Central memory CD8-positive, alpha-beta T cell (primary cell): ENCODE measurements around the gene PRLR.
"Not testable (repeated sequence)": the region's sequence is repeated elsewhere in the genome, so short reads cannot be mapped to it uniquely, and the experiment has no call there.

Experiments
- ATAC-seq: fragments of 150-1000 bp; cut with Tn5 transposase; replicated peaks from 2 replicates; pipeline ENCODE4 v1.10.0; 2022; ENCODE audit warnings: mild to moderate bottlenecking, moderate FRiP score, moderate number of reproducible peaks; ENCODE audit not compliant: poor library complexity, severe bottlenecking; ENCODE audit errors: extremely low read depth
- DNase-seq, 2 donors: peaks; one replicate each; pipeline ENCODE4 v3.0.0; 2021; ENCODE audit warnings: low spot score in 2 of 2
- H3K27ac Mint-ChIP-seq: one replicate; pipeline ENCODE4 v1.8.0; 2022; ENCODE audit warnings: low read depth, mild to moderate bottlenecking, moderate library complexity, mixed read lengths
- H3K27me3 Mint-ChIP-seq: one replicate; pipeline ENCODE4 v1.8.0; 2022; ENCODE audit warnings: mixed read lengths
- H3K36me3 Mint-ChIP-seq: one replicate; pipeline ENCODE4 v1.8.0; 2022; ENCODE audit warnings: mild to moderate bottlenecking, moderate library complexity, mixed read lengths; ENCODE audit not compliant: insufficient read depth
- H3K4me1 Mint-ChIP-seq: one replicate; pipeline ENCODE4 v1.8.0; 2022; ENCODE audit warnings: mixed read lengths
- H3K4me3 Mint-ChIP-seq: one replicate; pipeline ENCODE4 v1.8.0; 2022; ENCODE audit warnings: mild to moderate bottlenecking, moderate library complexity, mixed read lengths
- H3K9me3 Mint-ChIP-seq: one replicate; pipeline ENCODE4 v1.8.0; 2022; ENCODE audit warnings: mixed read lengths

The PRLR gene

GRCh38 chr5:35202319-35203111 is 27.8 kb downstream of the PRLR start:
- Mint-ChIP-seq H3K27me3 (peaks cover 35% of the 10 kb centered on the region), H3K36me3 (no peaks in the 10 kb centered on the region), H3K4me1 (no peaks in the 10 kb centered on the region), H3K27ac (no peak overlapping the region), H3K4me3 (no peak overlapping the region), H3K9me3 (no peaks in the 10 kb centered on the region)
- ATAC-seq = peak; percentile 32
- DNase-seq = no peak

DNA sequence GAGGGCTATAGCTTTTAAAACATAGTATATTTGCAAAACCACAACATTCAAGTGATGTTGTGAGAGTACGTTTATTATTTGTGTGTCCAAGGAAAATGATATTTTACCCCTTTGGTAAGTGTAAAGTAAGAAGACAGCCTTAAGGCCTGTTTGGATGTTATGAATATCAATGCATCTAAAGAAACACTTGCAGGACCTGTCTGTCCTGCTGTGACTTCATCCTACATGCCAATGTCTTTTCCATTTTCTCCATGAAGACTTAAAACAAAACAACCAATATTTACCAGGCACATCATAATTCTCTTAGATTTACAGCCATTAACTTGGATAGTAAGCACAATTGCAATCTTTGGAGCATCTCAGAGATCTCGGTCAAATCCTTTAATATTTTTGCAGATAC is 29.0 kb downstream of the PRLR start:
- Mint-ChIP-seq H3K4me1 (no peaks in the 10 kb centered on the region), H3K9me3 (no peaks in the 10 kb centered on the region), H3K27ac (no peak overlapping the region), H3K27me3 (peaks cover 41% of the 10 kb centered on the region), H3K4me3 (no peak overlapping the region), H3K36me3 (no peaks in the 10 kb centered on the region)
- ATAC-seq (no peak), DNase-seq (no peak)

GRCh38 chr5:35199886-35200285 is 30.4 kb downstream of the PRLR start:
- Mint-ChIP-seq H3K4me3 (no peak overlapping the region), H3K4me1 (no peaks in the 10 kb centered on the region), H3K27me3 (peaks cover 31% of the 10 kb centered on the region), H3K27ac (no peak overlapping the region), H3K36me3 (no peaks in the 10 kb centered on the region), H3K9me3 (no peaks in the 10 kb centered on the region)
- ATAC-seq (no peak), DNase-seq (no peak)

GRCh38 chr5:35198686-35199085 is 31.6 kb downstream of the PRLR start:
- no peak for ATAC-seq
- H3K36me3 Mint-ChIP-seq = no peaks in the 10 kb centered on the region
- no peak overlapping the region for H3K4me3 Mint-ChIP-seq
- H3K4me1 Mint-ChIP-seq = no peaks in the 10 kb centered on the region
- H3K9me3 Mint-ChIP-seq = no peaks in the 10 kb centered on the region
- H3K27ac Mint-ChIP-seq = no peak overlapping the region
- H3K27me3 Mint-ChIP-seq = peaks cover 34% of the 10 kb centered on the region
- DNase-seq = no peak

DNA sequence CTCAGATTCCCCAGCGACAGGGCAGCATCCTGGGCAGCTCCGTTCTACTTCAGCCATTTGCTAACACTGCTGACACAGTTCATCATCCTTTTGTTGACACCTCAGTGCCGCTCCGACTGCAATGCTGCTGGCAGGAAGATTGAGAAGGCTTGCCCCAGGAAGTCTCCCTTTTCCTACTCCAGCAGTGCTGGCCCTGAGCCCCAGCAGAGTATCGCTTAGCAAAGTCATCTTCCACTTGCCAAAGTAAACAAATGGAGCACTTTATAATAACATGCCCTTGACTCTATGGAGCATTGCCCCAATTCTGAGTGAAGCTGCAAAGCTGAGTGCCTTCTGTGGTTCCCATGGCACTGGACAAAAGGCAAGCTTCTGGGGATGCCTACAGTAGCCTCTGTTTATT is 32.2 kb downstream of the PRLR start:
- H3K4me3 Mint-ChIP-seq = no peak overlapping the region
- ATAC-seq (no peak), DNase-seq (no peak)
- no peaks in the 10 kb centered on the region for H3K36me3 Mint-ChIP-seq
- no peaks in the 10 kb centered on the region for H3K9me3 Mint-ChIP-seq
- H3K27ac Mint-ChIP-seq = no peak overlapping the region
- no peaks in the 10 kb centered on the region for H3K4me1 Mint-ChIP-seq
- peaks cover 38% of the 10 kb centered on the region for H3K27me3 Mint-ChIP-seq

- Mint-ChIP-seq H3K27me3 (peaks cover 38% of the 10 kb centered on the region), H3K4me1 (no peaks in the 10 kb centered on the region), H3K36me3 (no peaks in the 10 kb centered on the region), H3K9me3 (no peaks in the 10 kb centered on the region), H3K27ac (no peak overlapping the region), H3K4me3 (no peak overlapping the region)
- ATAC-seq (no peak), DNase-seq (no peak)
Measured at GRCh38 chr5:35197351-35197750, 32.9 kb downstream of the PRLR start.

- DNase-seq = no peak
- H3K9me3 Mint-ChIP-seq = no peaks in the 10 kb centered on the region
Measured at GRCh38 chr5:35195472-35195852, 34.8 kb downstream of the PRLR start.

DNA sequence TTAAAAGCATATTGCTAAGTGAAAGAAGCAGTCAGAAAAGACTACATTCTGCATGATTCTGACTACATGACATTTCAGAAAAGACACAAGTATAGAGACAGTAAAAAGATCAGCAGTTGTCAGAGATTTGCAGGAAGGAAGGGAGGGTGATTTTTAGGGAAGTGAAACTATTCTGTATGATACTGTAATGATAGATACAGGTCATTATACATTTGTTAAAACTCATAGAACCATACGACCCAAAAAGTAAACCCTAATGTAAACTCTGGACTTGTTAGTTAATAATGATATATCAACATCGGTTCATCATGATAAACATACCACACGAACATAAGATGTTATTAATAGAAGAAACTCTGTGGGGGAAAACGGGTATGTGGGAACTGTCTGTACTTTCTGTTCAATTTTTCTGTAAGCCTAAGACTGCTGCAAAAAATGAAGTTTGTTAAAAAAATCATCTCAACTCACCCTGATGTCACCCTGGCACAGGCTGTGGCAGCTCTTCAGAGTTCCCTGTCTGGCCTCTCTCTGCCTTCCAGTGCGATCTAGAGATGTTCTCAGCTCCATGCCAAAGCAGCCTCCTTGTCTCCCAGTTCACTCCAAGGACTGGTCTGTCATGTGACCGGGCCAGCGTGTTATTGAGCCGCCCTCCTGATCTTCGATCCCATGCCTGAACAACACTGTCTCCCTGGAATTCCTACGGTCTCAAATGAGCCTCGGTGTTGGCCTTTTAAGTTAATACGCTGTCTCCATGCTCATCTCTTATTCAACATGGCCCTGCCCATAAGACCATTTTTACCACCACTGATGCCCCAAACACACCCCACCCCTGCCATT is 35.4 kb downstream of the PRLR start:
- ATAC-seq (no peak), DNase-seq (no peak)
- Mint-ChIP-seq H3K9me3 (no peaks in the 10 kb centered on the region), H3K4me3 (no peak overlapping the region), H3K27me3 (peaks cover 39% of the 10 kb centered on the region), H3K27ac (no peak overlapping the region), H3K36me3 (peaks cover 1% of the 10 kb centered on the region), H3K4me1 (no peaks in the 10 kb centered on the region)

More at GRCh38 chr5:35195472-35195852, 34.8 kb downstream of the PRLR start:
- Mint-ChIP-seq H3K4me3 (no peak overlapping the region), H3K27me3 (peaks cover 39% of the 10 kb centered on the region), H3K4me1 (no peaks in the 10 kb centered on the region), H3K27ac (no peak overlapping the region), H3K36me3 (peaks cover 1% of the 10 kb centered on the region)
- no peak for ATAC-seq

GRCh38 chr5:35192506-35192905 is 37.8 kb downstream of the PRLR start:
- DNase-seq = no peak
- Mint-ChIP-seq H3K4me1 (no peaks in the 10 kb centered on the region), H3K36me3 (peaks cover 1% of the 10 kb centered on the region), H3K4me3 (no peak overlapping the region), H3K27me3 (peaks cover 40% of the 10 kb centered on the region), H3K9me3 (no peaks in the 10 kb centered on the region), H3K27ac (no peak overlapping the region)
- ATAC-seq = no peak

- peaks cover 34% of the 10 kb centered on the region for H3K27me3 Mint-ChIP-seq
- not testable (repeated sequence) for H3K4me1 Mint-ChIP-seq, H3K4me3 Mint-ChIP-seq, ATAC-seq, H3K27ac Mint-ChIP-seq, H3K9me3 Mint-ChIP-seq, DNase-seq, H3K36me3 Mint-ChIP-seq
Measured at GRCh38 chr5:35189801-35190200, 40.5 kb downstream of the PRLR start.

- H3K9me3 Mint-ChIP-seq = no peaks in the 10 kb centered on the region
- peaks cover 32% of the 10 kb centered on the region for H3K27me3 Mint-ChIP-seq
- no peak overlapping the region for H3K27ac Mint-ChIP-seq
- ATAC-seq = no peak
- DNase-seq = no peak
- H3K4me3 Mint-ChIP-seq = no peak overlapping the region
- H3K36me3 Mint-ChIP-seq = peaks cover 1% of the 10 kb centered on the region
- no peaks in the 10 kb centered on the region for H3K4me1 Mint-ChIP-seq
Measured at GRCh38 chr5:35188031-35188457, 42.2 kb downstream of the PRLR start.

DNA sequence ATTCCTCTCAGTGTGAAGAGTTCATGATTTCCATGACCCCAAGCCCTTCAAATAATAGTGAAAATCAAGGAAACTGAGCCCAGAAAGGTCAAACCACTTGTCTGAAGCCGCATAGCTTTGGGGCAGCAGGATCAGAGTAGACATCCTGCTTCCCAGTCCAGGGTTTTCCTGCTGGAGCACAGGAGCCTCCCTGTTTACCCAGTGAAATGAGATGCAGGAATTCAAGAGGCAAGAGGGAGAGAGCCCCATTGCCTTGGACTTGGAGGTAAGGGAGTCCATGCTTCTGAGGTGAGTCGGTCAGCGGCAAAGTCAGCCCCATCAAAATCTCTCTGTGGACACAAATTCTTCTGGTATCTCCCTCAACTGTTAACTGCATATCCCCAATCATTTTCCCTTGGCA is 42.7 kb downstream of the PRLR start:
- H3K4me3 Mint-ChIP-seq, H3K36me3 Mint-ChIP-seq, DNase-seq, ATAC-seq, H3K4me1 Mint-ChIP-seq, H3K27ac Mint-ChIP-seq, H3K9me3 Mint-ChIP-seq: not testable (repeated sequence)
- H3K27me3 Mint-ChIP-seq = peaks cover 37% of the 10 kb centered on the region

DNA sequence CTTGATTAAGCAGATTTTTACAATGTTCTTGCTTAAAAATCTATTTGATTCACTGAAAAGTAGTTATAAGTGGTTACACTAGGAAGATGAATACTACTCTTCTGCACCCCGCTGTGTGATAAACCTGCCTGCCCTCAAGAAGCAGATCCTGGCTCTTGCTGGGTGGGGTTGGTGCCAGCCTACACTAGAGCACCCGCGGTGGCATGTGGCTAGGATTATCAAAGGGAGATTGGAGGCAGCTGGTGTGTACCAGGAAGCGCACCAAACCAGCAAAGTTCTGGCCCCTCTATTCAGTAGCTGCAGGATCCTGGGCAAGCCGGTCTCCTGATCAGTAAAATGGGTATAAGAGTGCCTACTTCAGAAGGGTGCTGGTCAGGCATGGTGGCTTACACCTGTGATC is 43.5 kb downstream of the PRLR start:
- DNase-seq = no peak
- Mint-ChIP-seq H3K27me3 (peaks cover 39% of the 10 kb centered on the region), H3K9me3 (no peaks in the 10 kb centered on the region), H3K4me3 (no peak overlapping the region), H3K4me1 (no peaks in the 10 kb centered on the region), H3K27ac (no peak overlapping the region), H3K36me3 (no peaks in the 10 kb centered on the region)
- ATAC-seq = no peak
